ENCODE results near the gene ESRRB. TPM values are rescaled to one million over a fixed set of nuclear protein-coding genes. Genes with fewer than 3 reads are reported as not detected.
A peak's percentile ranks its signal among the peaks of the same experiment; 100 is the strongest.

Gene ESRRB
- 1 to 10 TPM in 1 of 6 donors, under 1 TPM in 3, not detected in 2; 0.15 to 1.6 (median 0.30) TPM for total RNA-seq

DNA sequence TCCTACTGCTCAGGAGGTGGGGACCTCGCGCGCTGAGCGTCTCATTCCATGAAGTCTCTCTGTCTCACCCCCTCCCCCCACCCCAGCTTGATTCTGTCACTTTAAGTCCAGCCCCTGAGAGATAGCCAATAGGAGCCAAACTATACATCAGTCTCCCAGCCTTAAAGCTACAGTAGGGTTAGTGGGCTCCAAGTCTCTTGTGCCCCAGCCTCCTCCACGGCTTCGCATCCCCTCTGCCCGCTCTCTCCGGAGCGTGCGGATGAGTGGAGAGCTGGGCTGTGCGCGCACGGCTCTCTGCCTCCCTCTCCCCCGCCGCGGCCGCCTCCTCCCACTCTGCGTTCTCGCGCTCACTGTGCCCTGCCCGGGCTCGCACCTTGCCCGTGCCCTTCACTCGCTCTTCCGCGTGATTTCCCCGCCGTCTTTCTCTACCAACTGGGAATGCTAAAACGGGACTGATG lies at the start of gene ESRRB:
ESRRB (plus strand) TSS at position 191 of the 458 bp plus-strand sequence; CDS start at position 456, 265 bp downstream.
- peaks cover 0 to 24% (median 14%) of the 10 kb centered on the region in 4 donors for H3K27me3 ChIP-seq
- ATAC-seq (ENCODE audit: low FRiP score in 2 of 2) (no peak), DNase-seq (peak in 1 of 2 donors; percentile 69)
- 2 to 4% methylated on average over 13 to 27 of the region's 29 CpGs for WGBS, 2 donors
- H3K4me1 ChIP-seq, result peaks cover 7 to 21% (median 12%) of the 10 kb centered on the region in 4 donors
- peak within 1 kb of the TSS in 3 of 4 donors; percentile 7 to 30 (median 29) for H3K4me3 ChIP-seq
- no peaks in the 10 kb centered on the region for H3K36me3 ChIP-seq
- no peaks in the 10 kb centered on the region for H3K9me3 ChIP-seq
- TF ChIP-seq EP300 (IDR thresholded peaks at IDR 0.05) (no peak), POLR2A (IDR thresholded peaks at IDR 0.05) (no peak), POLR2AphosphoS5 (IDR thresholded peaks at IDR 0.05) (no peak), CTCF (IDR thresholded peaks at IDR 0.05) (no peak)
- H3K27ac ChIP-seq, result no peak within 1 kb of the TSS

- Histone ChIP-seq H3K36me3 (no peaks in the 10 kb centered on the region), H3K4me3 (no peak overlapping the region), H3K4me1 (peaks cover 0 to 6% (median 0%) of the 10 kb centered on the region in 4 donors), H3K27me3 (peaks cover 0 to 10% (median 0%) of the 10 kb centered on the region in 4 donors), H3K9me3 (no peaks in the 10 kb centered on the region), H3K27ac (no peak overlapping the region)
- WGBS, 2 donors, result 84 to 88% methylated on average over 7 to 11 of the region's 11 CpGs
- ATAC-seq (ENCODE audit: low FRiP score in 2 of 2) (no peak), DNase-seq (peak in 1 of 2 donors; percentile 55)
- TF ChIP-seq POLR2A (IDR thresholded peaks at IDR 0.05) (no peak), POLR2AphosphoS5 (IDR thresholded peaks at IDR 0.05) (no peak), EP300 (IDR thresholded peaks at IDR 0.05) (no peak)
These were observed 48.8 kb upstream of the ESRRB start for GRCh38 chr14:76326918-76327689.

DNA sequence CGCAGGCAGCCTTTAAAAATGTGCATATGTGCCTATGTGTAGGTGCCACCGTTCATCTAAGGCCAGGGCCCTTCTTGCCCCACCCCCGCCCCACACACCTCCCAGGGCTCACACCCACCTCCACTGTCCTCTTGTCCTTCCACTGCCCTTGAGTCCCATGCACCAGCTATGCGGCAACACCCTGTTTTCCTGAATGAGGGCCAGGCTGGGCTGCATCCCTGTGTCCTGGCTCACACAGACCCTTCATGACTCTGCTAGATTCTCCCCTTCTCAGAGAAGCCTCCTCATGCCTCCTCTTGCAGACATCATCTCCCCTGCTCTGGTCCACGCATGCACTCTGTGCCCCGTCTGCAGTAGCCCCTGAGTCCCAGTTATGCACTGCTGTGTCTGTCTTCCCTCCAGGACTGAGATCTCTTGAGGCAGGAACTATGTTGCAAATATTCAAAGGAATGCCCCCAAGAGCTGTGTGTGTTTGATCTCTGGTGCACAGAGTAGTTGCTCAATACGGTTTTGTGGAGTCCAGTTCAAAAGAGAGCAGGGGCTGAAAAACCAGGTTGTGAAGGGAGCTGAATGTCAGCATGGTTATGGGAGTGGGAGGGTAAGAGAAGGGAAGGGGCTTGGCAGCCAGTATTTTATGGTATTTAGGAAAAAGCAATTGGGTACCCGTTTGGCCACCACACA lies 47.3 kb upstream of the ESRRB start:
- H3K36me3 ChIP-seq, result no peaks in the 10 kb centered on the region
- ATAC-seq (ENCODE audit: low FRiP score in 2 of 2) (no peak), DNase-seq (no peak)
- no peak overlapping the region for H3K27ac ChIP-seq
- no peak overlapping the region for H3K4me3 ChIP-seq
- TF ChIP-seq CTCF (IDR thresholded peaks at IDR 0.05) (no peak), EP300 (IDR thresholded peaks at IDR 0.05) (no peak), POLR2AphosphoS5 (IDR thresholded peaks at IDR 0.05) (no peak), POLR2A (IDR thresholded peaks at IDR 0.05) (no peak)
- H3K4me1 ChIP-seq, result peaks cover 0 to 6% (median 0%) of the 10 kb centered on the region in 4 donors
- 64 to 68% methylated on average over 7 to 8 of the region's 8 CpGs for WGBS, 2 donors
- H3K9me3 ChIP-seq, result no peaks in the 10 kb centered on the region
- H3K27me3 ChIP-seq, result peaks cover 0 to 10% (median 0%) of the 10 kb centered on the region in 4 donors

DNA sequence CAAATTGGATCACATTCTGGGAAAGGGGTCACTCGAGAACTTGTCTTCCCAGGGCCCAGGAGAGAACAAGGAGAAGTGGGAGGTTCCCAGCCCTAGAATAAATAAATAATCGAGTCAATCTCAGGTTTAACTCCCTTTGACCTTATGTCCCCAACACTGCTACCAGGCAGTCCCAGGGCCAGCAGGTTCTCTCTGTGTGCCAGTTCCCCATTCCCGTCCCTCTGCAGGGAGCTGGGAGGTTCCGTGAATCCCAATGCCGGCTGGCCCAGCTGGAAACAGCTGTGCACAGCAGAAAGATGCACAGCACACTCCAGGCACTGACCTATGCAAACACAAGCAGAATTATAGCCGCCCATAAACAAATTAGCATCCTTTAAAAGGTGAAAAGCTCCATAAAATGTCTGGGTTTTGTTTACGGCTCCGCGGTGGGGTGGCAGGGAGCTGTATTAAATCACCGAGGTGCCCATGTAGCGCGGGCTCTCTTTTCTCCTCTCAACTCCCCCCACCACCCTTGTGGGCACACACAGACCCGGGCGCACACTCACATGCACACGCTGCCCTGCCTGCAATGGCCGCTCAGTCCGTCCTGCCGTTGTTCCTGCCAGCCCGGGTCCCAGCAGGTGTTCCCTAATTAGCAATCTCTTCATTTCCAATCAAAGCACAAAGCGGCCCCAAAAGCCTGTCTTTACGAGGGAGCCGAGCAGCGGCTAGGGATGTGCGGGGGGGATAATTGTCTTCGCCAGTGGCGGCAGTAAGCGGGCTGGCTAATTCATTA lies 46.6 kb upstream of the ESRRB start:
- TF ChIP-seq CTCF (IDR thresholded peaks at IDR 0.05), result no peak
- no peak for TF ChIP-seq POLR2AphosphoS5 (IDR thresholded peaks at IDR 0.05)
- TF ChIP-seq POLR2A (IDR thresholded peaks at IDR 0.05), result no peak
- TF ChIP-seq EP300 (IDR thresholded peaks at IDR 0.05), result no peak
- Histone ChIP-seq H3K27ac (no peak overlapping the region), H3K4me3 (no peak overlapping the region), H3K27me3 (peaks cover 0 to 10% (median 0%) of the 10 kb centered on the region in 4 donors), H3K9me3 (no peaks in the 10 kb centered on the region), H3K36me3 (no peaks in the 10 kb centered on the region), H3K4me1 (peaks cover 0 to 6% (median 0%) of the 10 kb centered on the region in 4 donors)
- WGBS, 2 donors, result 10 to 13% methylated on average over 19 to 27 of the region's 27 CpGs
- DNase-seq, result peak in 1 of 2 donors; percentile 32
- no peak for ATAC-seq (ENCODE audit: low FRiP score in 2 of 2)
